KOPT-K1 (cell line): ENCODE results near the gene SLC16A3.

Experiments
- H3K27ac ChIP-seq: fragments of 200-600 bp; sonication (generic); 2 replicates; pipeline ENCODE4 v1.5.1; 2016; ENCODE audit warnings: antibody characterized with exemption, mild to moderate bottlenecking, low read depth, low read length; ENCODE audit not compliant: poor library complexity, severe bottlenecking
- H3K36me3 ChIP-seq: fragments of 200-600 bp; sonication (generic); 2 replicates; pipeline ENCODE4 v1.5.1; 2017; ENCODE audit warnings: antibody characterized with exemption, mild to moderate bottlenecking, low read length, moderate library complexity; ENCODE audit not compliant: insufficient read depth
- H3K9me3 ChIP-seq: fragments of 200-600 bp; sonication (generic); 2 replicates; pipeline ENCODE4 v1.5.1; 2017; ENCODE audit warnings: antibody characterized with exemption, low read length, mild to moderate bottlenecking; ENCODE audit not compliant: insufficient read depth, poor library complexity, severe bottlenecking

Gene SLC16A3

GRCh38 chr17:82226146-82226808 is 2.6 kb upstream of the SLC16A3 start:
- Histone ChIP-seq H3K9me3 (no peaks in the 10 kb centered on the region), H3K36me3 (no peaks in the 10 kb centered on the region), H3K27ac (no peak overlapping the region)

DNA sequence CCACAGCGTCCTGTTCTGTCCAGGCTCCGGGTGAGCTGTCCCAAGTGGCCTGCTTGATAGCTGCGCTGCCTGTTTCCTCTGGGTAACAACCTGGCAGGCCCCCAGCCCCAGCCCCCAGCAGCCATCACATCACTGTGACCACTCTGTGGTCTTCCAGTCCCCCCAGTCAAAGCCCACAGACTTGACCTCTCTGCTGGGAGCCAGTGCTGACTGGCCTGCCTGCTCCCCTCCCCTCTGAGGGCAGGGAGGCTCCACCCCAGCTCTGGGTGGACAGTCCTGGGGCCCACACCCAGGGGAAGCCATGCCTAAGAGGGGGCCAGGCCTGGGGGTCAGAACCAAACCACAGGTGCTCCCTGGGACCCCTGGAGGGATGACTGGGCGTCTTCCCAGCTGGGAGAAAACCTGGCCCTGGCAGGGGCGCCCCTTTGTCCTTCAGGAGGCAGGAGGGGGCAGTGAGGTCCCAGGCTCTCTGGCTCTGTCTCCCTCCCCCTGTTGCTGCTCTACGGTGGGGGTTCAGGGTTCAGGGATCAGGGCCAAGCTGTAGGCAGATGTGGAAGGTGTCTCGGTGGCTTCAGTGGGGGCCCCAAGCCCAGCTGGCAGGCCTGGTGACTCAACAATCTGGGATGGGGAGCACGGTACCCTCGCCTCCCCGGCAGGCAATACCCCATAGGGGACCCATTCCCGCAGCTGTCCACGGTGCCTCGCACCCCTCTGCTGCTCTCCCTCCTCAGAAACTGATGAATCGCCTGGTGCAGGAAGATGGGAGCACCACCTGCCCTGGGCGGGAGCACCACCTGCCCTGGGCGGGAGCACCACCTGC is 1.8 kb upstream of the SLC16A3 start:
- Histone ChIP-seq H3K27ac (no peak overlapping the region), H3K9me3 (no peaks in the 10 kb centered on the region), H3K36me3 (no peaks in the 10 kb centered on the region)

DNA sequence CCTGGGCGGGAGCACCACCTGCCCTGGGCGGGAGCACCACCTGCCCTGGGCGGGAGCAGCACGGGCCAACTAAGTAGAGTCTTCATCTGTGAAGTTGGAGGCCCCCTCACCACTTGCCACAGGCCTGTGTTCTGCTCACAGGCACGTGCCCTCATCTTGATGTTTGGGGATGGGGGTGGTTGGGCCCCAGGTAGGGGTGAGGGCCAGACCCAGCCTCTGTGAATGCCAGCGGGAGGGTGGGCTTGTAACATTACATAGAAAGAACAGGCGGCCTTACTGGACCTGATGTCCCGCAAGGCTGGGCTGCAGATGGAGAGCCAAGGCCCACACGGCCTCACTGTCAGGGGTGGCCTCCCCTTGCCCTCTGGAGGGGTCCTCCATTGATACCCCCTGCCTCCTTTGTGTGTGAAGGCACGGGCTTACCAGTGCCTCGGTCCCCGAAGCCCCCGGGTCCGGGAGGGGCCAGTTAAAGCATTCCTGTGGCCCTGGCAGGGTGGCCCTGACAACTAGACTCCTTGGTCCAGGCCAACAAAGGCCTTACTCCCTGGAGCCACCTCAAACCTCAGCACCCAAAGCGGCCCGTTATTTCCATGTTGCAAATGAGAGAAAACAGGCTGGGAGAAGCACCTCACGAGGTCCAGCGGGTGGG is 1.1 kb upstream of the SLC16A3 start:
- no peaks in the 10 kb centered on the region for H3K9me3 ChIP-seq
- H3K36me3 ChIP-seq, result no peaks in the 10 kb centered on the region
- peak overlapping the region; percentile 71 for H3K27ac ChIP-seq

GRCh38 chr17:82228278-82228841 is 482 bp upstream of the SLC16A3 start:
- peak overlapping the region; percentile 71 for H3K27ac ChIP-seq
- no peaks in the 10 kb centered on the region for H3K36me3 ChIP-seq
- no peaks in the 10 kb centered on the region for H3K9me3 ChIP-seq

- Histone ChIP-seq H3K9me3 (no peaks in the 10 kb centered on the region), H3K36me3 (no peaks in the 10 kb centered on the region), H3K27ac (no peak overlapping the region)
These were observed 1.1 kb downstream of the SLC16A3 start for GRCh38 chr17:82229698-82230608.

DNA sequence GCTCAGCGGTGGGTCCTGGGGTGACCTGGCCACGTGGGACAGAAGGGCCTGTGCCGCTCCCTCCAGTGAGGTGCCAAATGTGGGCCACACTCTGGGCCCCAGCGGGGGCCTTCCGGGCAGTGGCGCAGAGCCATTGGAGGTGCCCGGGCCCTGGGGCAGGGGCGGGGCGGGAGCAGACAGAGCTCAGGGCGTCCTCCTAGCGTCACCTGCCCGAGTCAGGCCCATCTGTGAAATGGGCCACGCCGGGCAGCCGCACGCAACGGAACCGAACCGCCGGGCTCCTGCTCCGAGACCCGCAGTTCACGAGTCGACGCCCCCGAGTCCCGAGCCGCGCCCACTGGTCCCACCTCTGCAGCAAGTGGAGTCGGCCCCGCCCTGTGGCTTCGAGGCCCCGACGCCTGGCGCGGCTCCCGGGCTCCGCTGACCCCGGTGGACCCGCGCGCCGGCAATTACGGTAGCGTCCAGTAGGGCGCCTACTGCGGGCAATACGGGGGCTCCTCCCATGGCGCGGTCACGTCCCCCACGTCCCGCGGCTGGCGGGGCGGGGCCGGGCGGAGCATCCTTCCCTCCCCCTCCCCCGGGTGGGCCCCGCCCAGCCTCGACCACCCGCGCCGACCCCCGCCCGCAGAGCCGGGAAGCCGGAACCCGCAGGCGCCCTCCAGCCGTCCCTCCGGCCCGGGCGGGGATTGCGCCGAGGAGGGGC is 1.9 kb downstream of the SLC16A3 start:
- H3K27ac ChIP-seq, result no peak overlapping the region
- H3K36me3 ChIP-seq, result no peaks in the 10 kb centered on the region

DNA sequence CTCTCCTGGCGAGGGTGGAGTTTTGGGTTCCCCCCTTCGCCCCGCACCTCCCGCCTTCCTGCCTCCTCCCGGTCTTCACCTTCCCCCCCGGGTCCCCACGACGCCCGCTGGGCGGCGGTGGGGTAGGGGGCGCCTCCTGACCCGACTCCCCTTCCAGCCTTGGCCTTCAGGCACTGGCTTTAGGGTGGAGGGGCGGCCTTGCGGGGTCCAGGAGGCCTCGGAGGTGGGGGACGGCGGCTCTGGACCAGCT is 2.4 kb downstream of the SLC16A3 start:
- no peaks in the 10 kb centered on the region for H3K9me3 ChIP-seq
- H3K36me3 ChIP-seq, result no peaks in the 10 kb centered on the region
- no peak overlapping the region for H3K27ac ChIP-seq

More for the DNA sequence above, 1.9 kb downstream of the SLC16A3 start:
- H3K9me3 ChIP-seq, result no peaks in the 10 kb centered on the region

GRCh38 chr17:82231562-82232321 is 2.9 kb downstream of the SLC16A3 start:
- Histone ChIP-seq H3K9me3 (no peaks in the 10 kb centered on the region), H3K36me3 (no peaks in the 10 kb centered on the region), H3K27ac (no peak overlapping the region)

GRCh38 chr17:82232322-82232820 is 3.5 kb downstream of the SLC16A3 start:
- no peaks in the 10 kb centered on the region for H3K9me3 ChIP-seq
- H3K36me3 ChIP-seq, result no peaks in the 10 kb centered on the region
- H3K27ac ChIP-seq, result no peak overlapping the region

- H3K9me3 ChIP-seq, result no peaks in the 10 kb centered on the region
- no peaks in the 10 kb centered on the region for H3K36me3 ChIP-seq
- no peak overlapping the region for H3K27ac ChIP-seq
These were observed 4.3 kb downstream of the SLC16A3 start for GRCh38 chr17:82232876-82233785.

- Histone ChIP-seq H3K9me3 (no peaks in the 10 kb centered on the region), H3K27ac (no peak overlapping the region), H3K36me3 (peaks cover 2% of the 10 kb centered on the region)
These were observed 5.6 kb downstream of the SLC16A3 start for GRCh38 chr17:82234211-82235055.
